ENCODE measurements around the gene SFT2D1.

DNA sequence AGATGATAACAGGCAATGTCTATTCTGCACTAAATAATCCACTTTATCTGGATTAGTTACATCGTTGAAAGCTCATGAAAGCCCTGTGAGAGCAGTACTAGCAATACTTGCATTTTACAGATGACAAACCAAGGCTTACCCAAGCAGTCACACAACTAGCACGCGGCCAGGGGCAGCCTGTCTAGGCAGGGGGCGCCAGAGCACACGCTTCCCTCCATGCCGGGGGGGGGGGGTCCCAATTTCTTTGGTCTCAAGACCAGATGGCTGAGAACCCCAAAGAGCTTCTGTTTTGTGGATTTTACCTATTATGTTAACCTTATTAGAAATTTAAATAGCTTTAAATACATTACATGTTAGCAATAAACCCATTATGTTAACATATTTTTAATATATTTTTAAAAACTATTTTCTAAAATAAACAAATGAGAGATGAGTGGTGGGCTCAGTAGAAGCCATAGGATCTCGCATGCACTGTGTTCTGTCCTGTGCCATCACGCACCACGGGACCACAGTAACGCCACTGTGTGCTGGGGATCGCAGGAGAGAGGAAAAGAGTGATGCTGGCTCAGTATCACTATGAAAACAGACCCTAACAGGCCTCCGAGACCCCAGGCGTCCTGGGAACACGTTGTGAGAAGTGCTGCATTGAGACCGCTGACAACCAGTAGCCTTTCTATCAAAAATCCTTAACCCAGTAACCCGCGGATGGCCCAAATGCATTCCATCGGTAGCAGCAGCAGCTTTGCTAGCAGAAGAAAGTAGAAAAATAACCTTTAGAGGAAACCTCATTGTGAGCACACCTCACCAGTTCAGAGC is 28.9 kb downstream of the SFT2D1 start:
- TF ChIP-seq ZNF274 (IDR thresholded peaks at IDR 0.05; ENCODE audit: low read depth, low read length) (no peak), YY1 (IDR thresholded peaks at IDR 0.05; ENCODE audit: insufficient read depth, insufficient read length) (no peak)
